Smooth muscle cell (in vitro differentiated cells): Measurements from ENCODE around the gene MICAL3. TPM values are rescaled to one million over a fixed set of nuclear protein-coding genes. Genes with fewer than 3 reads are reported as not detected.

Source experiments
- DNase-seq: peaks from one replicate; lab custom pipeline; 2025; ENCODE audit not compliant: unreplicated experiment; lab: John Stamatoyannopoulos, UW
- H2AFZ ChIP-seq: fragments of 200-600 bp; sonication (generic); 2 replicates; pipeline ENCODE4 v1.6.0; 2016; ENCODE audit warnings: antibody characterized with exemption, low read depth, mild to moderate bottlenecking
- H3F3A ChIP-seq: fragments of 200-600 bp; sonication (generic); 2 replicates; pipeline ENCODE4 v1.6.0; 2017; ENCODE audit warnings: antibody characterized with exemption, low read depth
- H3K27ac ChIP-seq: fragments of 200-600 bp; sonication (generic); 2 replicates; pipeline ENCODE4 v1.5.1; 2016; ENCODE audit warnings: low read depth, mild to moderate bottlenecking
- H3K27me3 ChIP-seq: fragments of 200-600 bp; sonication (generic); 2 replicates; pipeline ENCODE4 v1.6.1; 2016; ENCODE audit warnings: low read depth, mild to moderate bottlenecking
- H3K36me3 ChIP-seq: fragments of 200-600 bp; sonication (generic); 2 replicates; pipeline ENCODE4 v1.5.1; 2016; ENCODE audit warnings: low read depth
- H3K4me1 ChIP-seq: fragments of 200-600 bp; sonication (generic); 2 replicates; pipeline ENCODE4 v1.5.1; 2016; ENCODE audit warnings: low read depth
- H3K4me2 ChIP-seq: fragments of 200-600 bp; sonication (generic); 2 replicates; pipeline ENCODE4 v1.6.0; 2016; ENCODE audit warnings: mild to moderate bottlenecking
- H3K4me3 ChIP-seq: fragments of 200-600 bp; sonication (generic); 2 replicates; pipeline ENCODE4 v1.5.1; 2016; ENCODE audit warnings: mild to moderate bottlenecking
- H3K79me2 ChIP-seq: fragments of 200-600 bp; sonication (generic); 2 replicates; pipeline ENCODE4 v1.6.0; 2016; ENCODE audit warnings: low read depth, mild to moderate bottlenecking
- H3K9ac ChIP-seq: fragments of 200-600 bp; sonication (generic); 2 replicates; pipeline ENCODE4 v1.6.0; 2016; ENCODE audit warnings: low read depth
- H3K9me3 ChIP-seq: fragments of 200-600 bp; sonication (generic); replicated peaks from 2 replicates; pipeline ENCODE4 v1.5.1; 2016; ENCODE audit warnings: low read depth
- H4K20me1 ChIP-seq: fragments of 200-600 bp; sonication (generic); 2 replicates; pipeline ENCODE4 v1.6.0; 2016; ENCODE audit warnings: low read depth
- CTCF ChIP-seq: fragments of 200-600 bp; sonication (generic); IDR thresholded peaks from 2 replicates; pipeline ENCODE4 v1.5.1; 2017; ENCODE audit warnings: borderline replicate concordance, mild to moderate bottlenecking, antibody characterized with exemption; ENCODE audit not compliant: insufficient read depth, poor library complexity, severe bottlenecking
- WGBS: methylation state at CpG from one replicate; pipeline ENCODE4 v1.1.7; 2016; ENCODE audit warnings: low lambda C conversion rate; 5-methylcytosine and 5-hydroxymethylcytosine counted together
- polyA plus RNA-seq: library from polyadenylated mRNA; unstranded; fragments of >200 nt; fragmentation: Nextera tagmentation; extraction: Ambion mirVana; gene quantifications from 2 replicates; pipeline ENCODE4 v1.2.1, GENCODE V29; 2016
- total RNA-seq: library from RNA; depleted of rRNA; stranded (reverse); fragments of >200 nt; gene quantifications from 2 replicates; pipeline ENCODE4 v1.2.3, GENCODE V29; 2014

Gene MICAL3
- total and polyA plus RNA-seq, 2 experiments from 2014 or later = 3.1 to 28.6 TPM

- Histone ChIP-seq H4K20me1 (no peaks in the 10 kb centered on the region), H3K4me1 (peaks cover 5% of the 10 kb centered on the region), H3K36me3 (no peaks in the 10 kb centered on the region), H3K27me3 (no peaks in the 10 kb centered on the region), H3K9me3 (no peaks in the 10 kb centered on the region), H2AFZ (no peak overlapping the region), H3K27ac (no peak overlapping the region), H3F3A (no peaks in the 10 kb centered on the region), H3K4me2 (no peak overlapping the region), H3K9ac (no peak overlapping the region), H3K4me3 (no peak overlapping the region), H3K79me2 (no peaks in the 10 kb centered on the region)
- WGBS = 92% methylated on average over 32 of the region's 32 CpGs
- TF ChIP-seq CTCF = no peak
- DNase-seq = no peak
These were observed 235.6 kb downstream of the MICAL3 start for GRCh38 chr22:17788528-17789378.

- no peaks in the 10 kb centered on the region for H3F3A ChIP-seq
- no peak overlapping the region for H3K27ac ChIP-seq
- no peaks in the 10 kb centered on the region for H3K9me3 ChIP-seq
- no peak overlapping the region for H3K9ac ChIP-seq
- no peaks in the 10 kb centered on the region for H4K20me1 ChIP-seq
- H2AFZ ChIP-seq = no peak overlapping the region
- H3K4me2 ChIP-seq = no peak overlapping the region
- no peaks in the 10 kb centered on the region for H3K79me2 ChIP-seq
- H3K4me3 ChIP-seq = no peak overlapping the region
- no peaks in the 10 kb centered on the region for H3K27me3 ChIP-seq
- DNase-seq = no peak
- 96% methylated on average over 21 of the region's 21 CpGs for WGBS
- no peaks in the 10 kb centered on the region for H3K36me3 ChIP-seq
- peaks cover 5% of the 10 kb centered on the region for H3K4me1 ChIP-seq
- TF ChIP-seq CTCF = no peak
These were observed 236.5 kb downstream of the MICAL3 start for GRCh38 chr22:17787716-17788330.

- no peaks in the 10 kb centered on the region for H3F3A ChIP-seq
- no peak overlapping the region for H2AFZ ChIP-seq
- H3K4me1 ChIP-seq = peaks cover 5% of the 10 kb centered on the region
- no peak overlapping the region for H3K9ac ChIP-seq
- H3K27me3 ChIP-seq = no peaks in the 10 kb centered on the region
- H3K4me3 ChIP-seq = no peak overlapping the region
- no peaks in the 10 kb centered on the region for H3K36me3 ChIP-seq
- TF ChIP-seq CTCF = no peak
- no peak overlapping the region for H3K27ac ChIP-seq
- no peaks in the 10 kb centered on the region for H3K79me2 ChIP-seq
- no peaks in the 10 kb centered on the region for H4K20me1 ChIP-seq
- DNase-seq = no peak
- no peaks in the 10 kb centered on the region for H3K9me3 ChIP-seq
- H3K4me2 ChIP-seq = no peak overlapping the region
- 91% methylated on average over 8 of the region's 8 CpGs for WGBS
These were observed 237.1 kb downstream of the MICAL3 start for GRCh38 chr22:17787241-17787640.
